WI38 (cell line): ENCODE data around the gene FCN2.

Experiments used
- H3K4me3 ChIP-seq: 2 replicates; pipeline ENCODE4 v1.5.1; 2011; ENCODE audit warnings: low read depth, mild to moderate bottlenecking, control low read depth, low read length
- CTCF ChIP-seq: IDR thresholded peaks from 2 replicates; pipeline ENCODE4 v1.5.1; 2012; ENCODE audit warnings: low read depth, mild to moderate bottlenecking, control low read depth, low read length

The FCN2 gene

GRCh38 chr9:134881313-134881670 is 682 bp downstream of the FCN2 start:
- no peak overlapping the region for H3K4me3 ChIP-seq
- no peak for TF ChIP-seq CTCF

- TF ChIP-seq CTCF, result no peak
- no peak overlapping the region for H3K4me3 ChIP-seq
Observed at GRCh38 chr9:134882204-134882785, 1.7 kb downstream of the FCN2 start.

GRCh38 chr9:134883040-134883782 is 2.6 kb downstream of the FCN2 start:
- no peak overlapping the region for H3K4me3 ChIP-seq
- no peak for TF ChIP-seq CTCF

- no peak for TF ChIP-seq CTCF
- no peak overlapping the region for H3K4me3 ChIP-seq
Observed at GRCh38 chr9:134884492-134884891, 3.9 kb downstream of the FCN2 start.

- no peak overlapping the region for H3K4me3 ChIP-seq
- no peak for TF ChIP-seq CTCF
Observed at GRCh38 chr9:134885001-134885678, 4.5 kb downstream of the FCN2 start.

- TF ChIP-seq CTCF, result no peak
Observed at GRCh38 chr9:134885679-134886412, 5.2 kb downstream of the FCN2 start.

GRCh38 chr9:134886413-134886913 is 5.9 kb downstream of the FCN2 start:
- H3K4me3 ChIP-seq, result no peak overlapping the region
- no peak for TF ChIP-seq CTCF

More at GRCh38 chr9:134885679-134886412, 5.2 kb downstream of the FCN2 start:
- no peak overlapping the region for H3K4me3 ChIP-seq
